CD4-positive, alpha-beta T cell treated with Interleukin-2 at 100 ng/mL for 4 hours (primary cell): ENCODE data around the gene CENPS.
A peak's percentile ranks its signal among the peaks of the same experiment; 100 is the strongest.
"Not testable (repeated sequence)": the region's sequence is repeated elsewhere in the genome, so short reads cannot be mapped to it uniquely, and the experiment has no call there.

Experiments used
- DNase-seq: peaks from one replicate; pipeline ENCODE4 v3.0.0-alpha.2; 2020; ENCODE audit warnings: low spot score

The CENPS gene

DNA sequence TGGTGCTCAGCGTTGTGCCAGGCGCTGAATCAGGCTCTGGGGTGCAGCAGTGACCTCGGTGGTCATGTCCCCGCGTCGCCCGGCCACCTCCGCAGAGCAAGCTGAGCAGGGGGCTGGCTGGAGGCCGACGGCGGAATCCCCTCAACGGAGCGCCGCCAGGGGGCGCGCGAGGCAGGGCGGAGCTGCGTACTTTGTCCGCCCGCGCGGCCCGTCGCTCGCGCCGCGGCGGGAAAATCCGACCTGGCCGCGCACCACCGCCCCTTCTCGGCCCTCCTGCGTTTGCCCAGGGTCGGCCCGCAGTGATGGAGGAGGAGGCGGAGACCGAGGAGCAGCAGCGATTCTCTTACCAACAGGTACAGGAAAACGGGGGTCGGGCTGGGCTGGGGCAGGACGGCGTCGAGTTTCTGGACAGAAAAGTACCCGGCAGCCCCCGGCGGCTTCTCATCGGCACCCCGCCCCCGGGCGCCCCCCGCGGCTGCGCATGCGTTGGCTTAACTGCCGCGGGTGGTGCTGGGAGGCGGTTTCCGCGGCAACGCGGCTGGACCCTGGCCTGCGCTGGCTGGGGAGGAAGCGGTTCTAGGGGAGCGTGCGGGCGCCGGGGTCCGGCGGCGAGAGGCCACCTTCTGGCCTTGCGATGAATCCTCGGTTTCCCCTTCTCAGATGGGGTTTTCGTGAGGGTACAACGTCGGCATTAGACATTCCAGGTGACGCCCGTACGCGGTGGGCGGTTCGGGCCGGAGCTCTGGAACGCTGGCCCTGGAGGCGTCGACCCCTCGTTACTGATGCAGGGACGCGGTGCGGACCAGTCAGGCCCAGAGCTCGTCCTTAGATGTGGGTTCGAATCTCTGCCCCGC, at the start of gene CENPS:
Gene CENPS (plus strand): TSS at position 218 of the 854 bp plus-strand sequence. CDS start 85 bp downstream, at position 303.
- peak; percentile 90 for DNase-seq

- no peak for DNase-seq
Observed at GRCh38 chr1:10380594-10381275, 49.5 kb upstream of the CENPS start.

- DNase-seq: no peak
Observed at GRCh38 chr1:10383630-10384029, 46.6 kb upstream of the CENPS start.

- DNase-seq: no peak
Observed at GRCh38 chr1:10384219-10384618, 46.0 kb upstream of the CENPS start.

DNA sequence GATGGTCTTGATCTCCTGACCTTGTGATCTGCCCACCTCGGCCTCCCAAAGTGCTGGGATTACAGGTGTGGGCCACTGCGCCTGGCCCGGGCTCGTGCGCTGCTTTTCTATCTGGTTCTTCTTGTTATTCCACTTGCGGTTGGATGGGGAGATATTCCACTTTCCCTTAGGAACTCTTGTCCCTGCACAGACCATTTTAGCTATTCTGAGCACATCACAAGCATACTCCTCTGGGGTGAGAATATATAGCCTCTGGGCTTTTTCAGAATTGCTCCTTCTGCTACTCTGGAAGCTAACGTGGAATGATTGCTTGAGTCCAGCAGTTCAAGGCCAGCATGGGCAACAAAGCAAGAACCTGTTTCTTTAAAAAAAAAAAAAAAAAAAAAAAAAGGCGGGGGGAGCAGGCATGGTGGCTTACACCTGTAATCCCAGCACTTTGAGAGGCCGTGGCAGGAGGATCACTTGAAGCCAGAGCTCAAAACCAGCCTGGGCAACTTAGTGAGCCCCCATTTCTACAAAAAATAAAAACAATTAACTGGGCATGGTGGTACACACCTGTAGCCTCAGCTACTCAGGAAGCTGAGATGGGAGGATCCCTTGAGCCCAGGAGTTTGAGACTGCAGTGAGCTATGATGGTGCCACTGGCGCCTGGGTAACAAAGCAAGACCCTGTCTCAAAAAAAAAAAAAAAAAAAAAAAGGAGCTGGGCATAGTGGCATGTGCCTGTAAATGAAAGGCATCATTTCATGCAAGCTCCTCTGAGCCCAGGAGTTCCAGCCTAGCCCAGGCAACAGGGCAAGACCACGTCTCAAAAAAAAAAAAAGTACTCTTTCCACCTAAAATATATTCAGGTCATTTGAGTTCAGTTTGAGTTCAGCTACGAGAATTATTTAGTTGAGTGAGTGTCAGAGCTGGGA, 43.2 kb upstream of the CENPS start:
- no peak for DNase-seq

DNA sequence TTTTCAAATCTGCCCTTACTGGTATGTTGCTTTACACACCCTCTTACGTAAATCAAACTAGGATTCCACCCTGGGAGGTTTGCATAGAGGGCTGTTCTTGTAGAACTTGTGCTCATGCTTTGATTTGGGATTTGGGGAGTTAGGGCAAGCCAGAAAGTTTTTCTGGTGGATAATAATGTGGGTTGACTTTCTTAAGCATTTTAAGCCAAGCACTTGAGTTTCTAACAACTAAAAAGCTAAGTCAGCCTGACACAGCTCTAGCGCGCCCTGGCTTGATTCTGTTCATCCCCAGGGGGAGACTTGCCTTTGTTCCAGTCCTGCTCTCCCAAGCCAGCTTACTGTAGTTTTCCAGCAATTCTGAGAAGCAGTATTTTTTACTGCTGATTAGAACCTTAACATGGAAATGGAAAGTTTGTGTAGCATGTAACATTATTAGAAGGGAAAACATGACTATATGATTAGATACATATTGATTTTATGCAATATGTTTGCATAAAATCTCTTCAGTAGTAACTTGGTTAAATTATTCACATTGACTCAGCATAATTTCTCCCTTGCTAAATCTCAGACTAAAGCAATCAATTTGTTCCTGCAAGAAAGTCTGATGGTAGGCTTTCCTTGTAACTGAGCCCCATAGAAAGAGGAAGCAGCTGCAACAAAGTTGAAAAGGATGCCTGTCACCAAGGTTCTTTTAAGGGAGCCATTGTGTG, 42.4 kb upstream of the CENPS start:
- peak; percentile 15 for DNase-seq

GRCh38 chr1:10388387-10388715, 41.9 kb upstream of the CENPS start:
- DNase-seq: no peak

GRCh38 chr1:10389271-10389973, 40.8 kb upstream of the CENPS start:
- no peak for DNase-seq

DNA sequence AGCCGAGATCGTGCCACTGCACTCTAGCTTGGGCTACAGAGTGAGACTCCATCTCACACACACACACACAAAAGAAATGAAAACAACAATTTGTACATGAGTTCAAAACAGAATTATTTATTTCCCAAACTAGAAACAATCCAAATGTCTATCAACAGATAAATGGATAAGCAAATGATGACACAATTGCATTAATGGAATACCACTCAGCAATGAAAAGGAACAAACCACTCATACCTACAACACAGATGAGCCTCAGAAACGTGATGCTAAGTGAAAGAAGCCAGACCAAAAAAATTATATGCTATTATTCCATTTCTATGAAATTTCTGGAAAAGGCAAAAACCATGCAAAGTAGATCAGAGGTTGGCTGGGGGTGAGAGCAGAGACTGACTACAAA, 33.4 kb upstream of the CENPS start:
- DNase-seq: no peak

- no peak for DNase-seq
Observed at GRCh38 chr1:10398278-10398733, 31.9 kb upstream of the CENPS start.

DNA sequence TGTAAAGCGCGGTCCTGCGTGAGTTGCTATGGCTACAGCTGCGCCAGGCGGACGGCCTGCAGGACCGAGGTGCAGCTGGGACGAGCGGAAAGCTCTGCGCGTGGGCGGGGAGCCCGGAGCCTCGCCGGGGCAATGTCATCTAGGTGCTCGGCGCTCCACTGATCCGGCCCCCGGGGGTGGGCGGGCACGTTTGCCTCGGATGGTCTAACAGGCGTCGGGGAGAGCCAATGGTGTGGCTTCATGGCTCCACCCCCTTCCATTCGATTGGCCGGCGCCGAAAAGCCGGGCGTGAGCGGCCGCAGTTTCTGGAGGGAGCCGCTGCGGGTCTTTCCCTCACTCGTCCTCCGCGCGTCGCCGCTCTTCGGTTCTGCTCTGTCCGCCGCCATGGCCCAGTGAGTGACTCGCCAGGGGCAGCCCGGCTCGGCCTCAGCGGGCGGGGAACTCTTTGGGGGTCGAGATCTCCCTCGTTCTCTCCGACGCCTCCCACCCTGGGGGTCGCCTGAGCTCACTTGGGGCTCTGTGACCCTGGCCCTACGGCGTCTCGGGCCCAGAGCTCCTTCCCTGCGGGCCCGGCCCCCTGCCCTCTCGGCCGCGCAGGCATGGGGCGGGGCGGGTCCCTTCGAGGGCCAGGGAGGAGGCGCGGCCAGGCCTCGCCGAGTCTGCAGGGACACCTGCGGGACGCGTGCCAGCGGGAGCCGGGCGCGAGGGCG, 31.3 kb upstream of the CENPS start, which contains the start of gene PGD:
Gene PGD (plus strand): TSS at position 331 of the 710 bp plus-strand sequence. CDS start 54 bp downstream, at position 385.
- DNase-seq: peak; percentile 97

- no peak for DNase-seq
Observed at GRCh38 chr1:10399444-10399941, 30.7 kb upstream of the CENPS start.

GRCh38 chr1:10400013-10400412, 30.2 kb upstream of the CENPS start:
- DNase-seq: no peak

GRCh38 chr1:10401281-10401680, 29.0 kb upstream of the CENPS start:
- no peak for DNase-seq

DNA sequence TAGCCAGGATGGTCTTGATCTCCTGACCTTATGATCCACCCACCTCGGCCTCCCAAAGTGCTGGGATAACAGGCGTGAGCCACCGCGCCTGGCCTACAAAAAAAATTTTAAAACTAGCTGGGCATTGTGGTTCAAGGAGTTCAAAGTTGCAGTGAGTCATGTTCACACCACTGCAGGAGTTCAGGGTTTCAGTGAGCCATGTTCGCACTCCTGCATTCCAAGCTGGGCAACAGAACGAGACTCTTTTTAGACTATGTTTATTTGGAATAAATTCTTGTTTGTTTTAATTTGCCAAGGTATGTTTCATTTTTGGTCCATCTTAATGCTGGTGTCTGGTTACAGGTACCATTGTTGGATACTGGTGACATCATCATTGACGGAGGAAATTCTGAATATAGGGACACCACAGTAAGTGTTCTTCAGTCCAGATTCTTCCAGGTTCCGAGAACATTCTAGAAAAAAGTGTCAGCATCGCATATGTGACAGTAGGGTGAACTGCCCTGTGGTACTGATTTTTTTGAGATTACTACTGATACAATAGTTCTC, 27.4 kb upstream of the CENPS start:
- DNase-seq: no peak

DNA sequence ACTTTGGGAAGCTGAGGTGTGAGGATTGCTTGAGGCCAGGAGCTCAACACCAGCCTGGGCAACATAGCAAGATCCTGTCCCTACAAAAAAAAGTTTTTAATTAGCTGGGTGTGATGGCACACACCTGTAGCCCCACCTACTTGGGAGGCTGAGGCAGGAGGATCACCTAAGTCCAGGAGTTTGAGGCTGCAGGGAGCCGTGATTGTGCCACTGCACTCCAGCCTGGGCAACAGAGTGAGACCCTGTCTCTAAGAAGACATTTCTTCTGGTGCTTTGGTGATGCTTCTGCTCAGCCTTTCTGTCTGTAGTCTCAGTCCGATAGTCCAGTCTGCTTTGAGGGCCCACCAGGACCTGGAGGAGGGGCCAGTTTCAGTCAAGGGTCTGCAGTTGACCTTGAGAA, 23.0 kb upstream of the CENPS start:
- DNase-seq: no peak

DNA sequence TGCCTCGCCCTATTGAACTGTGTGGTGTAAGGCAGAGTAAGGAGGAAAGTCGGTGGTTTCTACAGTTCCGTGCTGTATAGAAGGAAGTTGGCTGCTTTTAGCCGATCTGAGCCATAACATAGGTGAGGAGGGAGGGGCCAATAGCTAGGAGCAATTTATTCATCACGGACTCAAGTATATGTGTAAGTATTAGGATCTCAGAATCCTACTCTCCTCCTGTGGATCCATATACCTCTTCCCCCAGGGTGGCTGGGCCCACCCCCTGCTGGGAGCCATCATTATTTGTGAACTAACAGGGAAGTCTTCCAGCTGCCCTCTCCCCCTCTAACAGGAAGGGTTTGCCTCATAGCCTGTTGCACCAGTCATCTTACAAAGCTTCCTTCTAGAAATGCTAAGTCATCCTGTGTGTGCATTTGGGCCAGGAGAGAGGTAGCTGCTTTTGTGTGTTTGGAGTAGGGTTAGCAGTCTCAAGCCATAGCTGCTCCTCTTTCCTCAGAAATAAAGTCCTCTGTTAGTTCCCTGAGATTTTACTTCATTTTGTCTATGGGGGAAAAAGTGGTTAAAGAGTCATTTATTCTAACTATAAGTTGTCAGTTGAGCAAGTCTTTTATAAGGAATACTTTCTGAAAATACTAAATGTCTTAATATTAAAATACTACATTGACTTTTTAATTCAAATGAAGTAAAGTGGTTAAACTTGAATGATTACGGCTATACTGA, 14.9 kb upstream of the CENPS start:
- DNase-seq: peak; percentile 4

DNA sequence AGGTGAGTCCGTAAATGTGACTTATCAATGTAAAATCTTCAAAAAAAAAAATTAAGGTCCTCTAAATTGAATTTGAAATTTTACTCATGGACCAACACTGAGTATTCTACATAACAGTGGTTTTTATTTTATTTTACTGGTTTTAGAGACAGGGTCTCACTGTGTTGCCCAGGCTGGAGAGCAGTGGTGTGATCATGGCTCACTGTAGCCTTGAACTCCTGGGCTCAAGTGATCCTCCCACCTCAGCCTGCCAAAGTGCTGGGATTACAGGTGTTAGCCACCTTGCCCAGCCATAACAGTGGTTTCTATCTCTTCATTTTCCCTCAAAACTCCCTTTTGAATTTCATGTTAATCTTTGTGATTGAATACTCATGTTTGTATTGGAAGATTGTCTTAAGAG, 14.3 kb upstream of the CENPS start:
- DNase-seq: not testable (repeated sequence)

GRCh38 chr1:10418741-10419140, 11.5 kb upstream of the CENPS start:
- DNase-seq: not testable (repeated sequence)
